ENCODE measurements around the gene PAQR7. TPM values are rescaled to one million over a fixed set of nuclear protein-coding genes. Genes with fewer than 3 reads are reported as not detected.

PAQR7 gene
- total RNA-seq, 1 experiment from 2014 or later: 2.1 TPM

GRCh38 chr1:25873120-25873519, 2.4 kb downstream of the PAQR7 start:
- Histone ChIP-seq H3K4me1 (no peaks in the 10 kb centered on the region), H3K4me3 (no peak overlapping the region), H3K27ac (no peak overlapping the region), H3K27me3 (no peaks in the 10 kb centered on the region; the same call in 1 of the 2 replicates), H3K36me3 (no peaks in the 10 kb centered on the region), H3K9me3 (replicated peaks) (no peaks in the 10 kb centered on the region)
- DNase-seq: no peak

GRCh38 chr1:25872713-25873112, 2.8 kb downstream of the PAQR7 start:
- Histone ChIP-seq H3K4me3 (no peak overlapping the region), H3K27me3 (no peaks in the 10 kb centered on the region; the same call in 1 of the 2 replicates), H3K4me1 (no peaks in the 10 kb centered on the region), H3K9me3 (replicated peaks) (no peaks in the 10 kb centered on the region), H3K27ac (no peak overlapping the region), H3K36me3 (no peaks in the 10 kb centered on the region)
- no peak for DNase-seq

DNA sequence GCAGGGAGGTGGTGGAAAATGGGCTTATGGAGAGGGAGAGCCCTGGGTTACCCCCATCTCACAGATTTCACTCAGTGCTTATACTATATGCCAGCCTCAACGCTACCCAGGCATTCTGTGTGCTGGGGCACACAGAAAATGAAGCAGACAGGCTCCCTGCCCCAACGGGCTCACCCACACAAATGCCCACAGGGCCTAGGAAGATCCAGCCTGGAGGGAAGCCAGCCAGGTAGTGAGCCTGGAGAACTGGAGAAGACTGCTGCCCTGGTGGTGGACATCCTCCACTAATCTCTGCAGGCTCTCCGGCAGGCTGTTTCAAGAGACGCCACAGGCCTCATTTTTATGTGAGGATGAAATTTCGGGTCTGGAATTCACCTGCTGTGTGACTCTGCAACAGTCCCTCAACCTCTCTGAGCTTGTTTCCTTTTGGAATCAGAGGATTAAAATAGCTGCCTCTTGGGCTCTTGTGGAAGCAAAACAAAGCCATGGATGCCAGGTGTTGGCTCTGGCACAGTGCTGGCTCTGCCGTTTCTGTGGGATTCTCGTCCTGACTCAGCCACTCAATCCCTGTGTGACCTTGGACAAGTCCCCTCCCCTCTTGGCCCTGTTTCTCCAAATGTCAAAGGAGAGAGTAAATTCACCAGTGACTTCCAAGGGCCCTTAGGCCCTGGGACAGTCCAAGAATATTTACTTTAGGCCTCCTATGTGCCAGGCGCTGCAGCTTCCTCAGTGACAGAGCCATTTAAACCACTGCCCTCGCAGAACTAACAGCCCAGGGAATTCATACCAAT, 3.6 kb downstream of the PAQR7 start:
- DNase-seq: no peak

GRCh38 chr1:25871086-25871703, 4.3 kb downstream of the PAQR7 start:
- no peak for DNase-seq
- Histone ChIP-seq H3K27ac (no peak overlapping the region), H3K4me1 (peaks cover 3% of the 10 kb centered on the region), H3K9me3 (replicated peaks) (no peaks in the 10 kb centered on the region), H3K4me3 (no peak overlapping the region), H3K36me3 (no peaks in the 10 kb centered on the region), H3K27me3 (no peaks in the 10 kb centered on the region)

More for the DNA sequence above, 3.6 kb downstream of the PAQR7 start:
- Histone ChIP-seq H3K27me3 (no peaks in the 10 kb centered on the region), H3K9me3 (replicated peaks) (no peaks in the 10 kb centered on the region), H3K4me1 (no peaks in the 10 kb centered on the region), H3K36me3 (no peaks in the 10 kb centered on the region), H3K4me3 (no peak overlapping the region), H3K27ac (no peak overlapping the region)

DNA sequence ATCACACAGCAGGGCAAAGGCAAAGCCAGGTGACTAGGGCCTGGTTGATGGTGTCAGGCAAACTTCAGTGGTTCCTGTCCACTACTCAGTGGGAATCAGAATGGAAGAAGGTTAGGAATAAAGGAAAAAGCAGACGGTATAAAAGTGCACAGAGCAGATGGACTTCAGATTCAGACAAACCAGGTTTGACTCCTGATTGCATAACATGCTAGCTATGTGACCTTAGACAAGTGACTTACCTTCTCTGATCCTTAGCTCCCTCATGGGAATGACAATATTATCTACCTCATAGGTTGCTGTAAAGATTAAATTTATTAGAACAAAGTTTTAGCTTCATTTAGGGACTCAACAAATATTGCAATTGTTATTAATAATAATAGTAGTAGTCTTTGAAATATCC, 4.9 kb downstream of the PAQR7 start:
- Histone ChIP-seq H3K36me3 (no peaks in the 10 kb centered on the region), H3K9me3 (replicated peaks) (no peaks in the 10 kb centered on the region), H3K4me3 (no peak overlapping the region), H3K27ac (no peak overlapping the region), H3K27me3 (no peaks in the 10 kb centered on the region), H3K4me1 (peaks cover 4% of the 10 kb centered on the region)
- no peak for DNase-seq

GRCh38 chr1:25869909-25870606, 5.5 kb downstream of the PAQR7 start:
- no peaks in the 10 kb centered on the region for H3K27me3 ChIP-seq
- H3K36me3 ChIP-seq: no peaks in the 10 kb centered on the region
- H3K9me3 ChIP-seq (replicated peaks): no peaks in the 10 kb centered on the region
- no peak for DNase-seq
- no peak overlapping the region for H3K27ac ChIP-seq
- no peak overlapping the region for H3K4me3 ChIP-seq
- peaks cover 4% of the 10 kb centered on the region for H3K4me1 ChIP-seq

DNA sequence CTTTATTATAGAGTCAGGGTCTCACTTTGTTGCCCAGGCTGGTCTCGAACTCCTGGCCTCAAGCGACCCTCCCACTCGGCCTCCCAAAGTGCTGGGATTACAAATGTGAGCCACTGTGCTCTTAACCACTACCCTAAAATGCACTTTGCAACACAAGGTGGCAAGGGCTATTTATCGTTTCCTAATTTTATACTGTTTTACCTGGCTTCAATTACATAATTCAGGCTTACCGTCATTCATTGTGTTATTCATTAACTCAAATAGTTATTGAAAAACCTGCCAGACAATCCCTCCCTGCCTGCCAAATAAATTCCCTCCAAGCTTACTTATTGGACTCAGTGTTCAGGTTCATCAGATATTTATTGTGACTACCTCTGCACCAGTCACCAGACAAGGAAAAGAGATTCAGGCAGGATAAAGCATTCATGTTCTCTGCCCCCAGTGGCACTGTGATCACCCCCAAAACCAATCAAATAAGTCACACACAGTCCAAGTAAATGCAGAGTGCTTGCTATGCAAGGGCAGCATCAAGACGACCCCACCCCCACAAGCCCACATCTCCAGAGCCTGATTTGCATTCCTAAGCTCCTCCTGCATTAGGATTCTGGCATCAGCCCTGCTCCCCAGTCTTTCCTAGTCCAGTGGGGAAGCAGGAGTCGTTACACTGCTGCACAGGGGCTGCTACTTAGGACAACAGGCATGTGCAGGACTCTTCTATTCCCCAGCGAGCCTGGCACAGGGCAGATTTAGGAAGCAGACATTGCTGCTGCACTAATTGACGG, 8.1 kb downstream of the PAQR7 start:
- H3K9me3 ChIP-seq (replicated peaks): no peaks in the 10 kb centered on the region
- DNase-seq: no peak
- H3K36me3 ChIP-seq: no peaks in the 10 kb centered on the region
- H3K4me1 ChIP-seq: peaks cover 4% of the 10 kb centered on the region
- no peak overlapping the region for H3K27ac ChIP-seq
- no peak overlapping the region for H3K4me3 ChIP-seq
- no peaks in the 10 kb centered on the region for H3K27me3 ChIP-seq

- Histone ChIP-seq H3K4me1 (peaks cover 7% of the 10 kb centered on the region), H3K4me3 (no peak overlapping the region), H3K9me3 (replicated peaks) (no peaks in the 10 kb centered on the region), H3K27me3 (no peaks in the 10 kb centered on the region), H3K36me3 (no peaks in the 10 kb centered on the region), H3K27ac (no peak overlapping the region)
- no peak for DNase-seq
Measured at GRCh38 chr1:25866288-25866687, 9.2 kb downstream of the PAQR7 start.

DNA sequence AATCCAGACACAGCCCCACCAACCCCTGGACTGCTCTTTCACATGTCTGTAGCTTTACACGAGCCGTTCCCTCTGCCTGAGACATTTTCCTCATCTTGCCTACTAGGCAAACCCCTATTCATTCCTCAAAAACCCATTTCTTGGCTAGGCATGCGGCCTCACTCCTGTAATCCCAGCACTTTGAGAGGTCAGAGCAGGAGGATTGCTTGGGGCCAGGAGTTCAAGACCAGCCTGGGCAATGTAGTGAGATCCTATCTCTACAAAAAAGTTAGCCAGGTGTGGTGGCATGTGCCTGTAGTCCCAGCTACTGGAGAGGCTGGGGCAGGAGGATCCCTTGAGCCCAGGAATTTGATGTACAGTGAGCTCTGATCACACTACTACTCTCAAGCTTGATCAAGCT, 11.1 kb downstream of the PAQR7 start:
- DNase-seq: no peak
- H3K27me3 ChIP-seq: no peaks in the 10 kb centered on the region
- H3K9me3 ChIP-seq (replicated peaks): no peaks in the 10 kb centered on the region
- H3K27ac ChIP-seq: no peak overlapping the region
- no peaks in the 10 kb centered on the region for H3K36me3 ChIP-seq
- H3K4me1 ChIP-seq: peaks cover 14% of the 10 kb centered on the region
- H3K4me3 ChIP-seq: no peak overlapping the region

DNA sequence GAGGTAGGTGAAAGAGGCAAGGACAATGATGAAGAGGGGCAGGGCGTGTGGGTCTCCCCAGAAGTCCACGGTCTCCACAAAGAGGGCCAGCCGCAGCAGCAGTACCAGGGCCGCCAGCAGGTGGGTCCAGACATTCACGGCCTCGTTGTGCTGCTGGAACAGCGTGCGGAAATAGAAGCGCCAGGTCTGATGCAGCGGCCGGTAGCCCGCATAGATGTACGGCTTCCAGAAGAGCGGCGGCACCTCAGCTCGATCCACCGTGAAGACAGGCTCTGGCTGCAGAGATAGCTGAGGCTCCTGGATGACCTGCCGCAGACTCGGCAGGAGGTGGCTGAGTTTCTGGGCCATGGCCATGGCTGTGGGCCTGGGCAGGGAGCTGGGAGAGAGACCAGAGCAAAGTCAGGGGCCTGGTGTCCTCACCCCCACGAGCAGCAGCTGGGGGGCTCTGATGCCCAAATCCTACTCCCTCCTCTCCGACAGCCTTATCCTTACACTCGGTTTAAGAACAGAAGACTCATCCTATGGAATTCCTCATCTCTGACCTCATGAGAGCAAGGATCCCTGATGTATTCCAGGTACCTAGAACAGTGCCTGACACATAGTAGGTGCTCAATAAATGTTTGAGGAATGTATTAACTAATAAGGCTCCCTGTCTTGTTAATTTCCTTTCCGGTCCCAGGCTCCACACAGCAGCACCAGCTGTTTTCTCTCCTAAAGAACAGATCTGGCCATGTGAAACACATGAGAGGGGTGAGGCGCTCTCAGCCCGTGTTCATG, 11.8 kb downstream of the PAQR7 start:
- no peak overlapping the region for H3K27ac ChIP-seq
- no peak for DNase-seq
- no peaks in the 10 kb centered on the region for H3K9me3 ChIP-seq (replicated peaks)
- H3K4me3 ChIP-seq: no peak overlapping the region
- H3K36me3 ChIP-seq: no peaks in the 10 kb centered on the region
- no peaks in the 10 kb centered on the region for H3K27me3 ChIP-seq
- peaks cover 14% of the 10 kb centered on the region for H3K4me1 ChIP-seq

GRCh38 chr1:25862785-25863485, 12.6 kb downstream of the PAQR7 start:
- Histone ChIP-seq H3K36me3 (no peaks in the 10 kb centered on the region), H3K27ac (no peak overlapping the region), H3K9me3 (replicated peaks) (no peaks in the 10 kb centered on the region), H3K4me1 (peaks cover 14% of the 10 kb centered on the region), H3K27me3 (no peaks in the 10 kb centered on the region), H3K4me3 (no peak overlapping the region)
- DNase-seq: no peak

DNA sequence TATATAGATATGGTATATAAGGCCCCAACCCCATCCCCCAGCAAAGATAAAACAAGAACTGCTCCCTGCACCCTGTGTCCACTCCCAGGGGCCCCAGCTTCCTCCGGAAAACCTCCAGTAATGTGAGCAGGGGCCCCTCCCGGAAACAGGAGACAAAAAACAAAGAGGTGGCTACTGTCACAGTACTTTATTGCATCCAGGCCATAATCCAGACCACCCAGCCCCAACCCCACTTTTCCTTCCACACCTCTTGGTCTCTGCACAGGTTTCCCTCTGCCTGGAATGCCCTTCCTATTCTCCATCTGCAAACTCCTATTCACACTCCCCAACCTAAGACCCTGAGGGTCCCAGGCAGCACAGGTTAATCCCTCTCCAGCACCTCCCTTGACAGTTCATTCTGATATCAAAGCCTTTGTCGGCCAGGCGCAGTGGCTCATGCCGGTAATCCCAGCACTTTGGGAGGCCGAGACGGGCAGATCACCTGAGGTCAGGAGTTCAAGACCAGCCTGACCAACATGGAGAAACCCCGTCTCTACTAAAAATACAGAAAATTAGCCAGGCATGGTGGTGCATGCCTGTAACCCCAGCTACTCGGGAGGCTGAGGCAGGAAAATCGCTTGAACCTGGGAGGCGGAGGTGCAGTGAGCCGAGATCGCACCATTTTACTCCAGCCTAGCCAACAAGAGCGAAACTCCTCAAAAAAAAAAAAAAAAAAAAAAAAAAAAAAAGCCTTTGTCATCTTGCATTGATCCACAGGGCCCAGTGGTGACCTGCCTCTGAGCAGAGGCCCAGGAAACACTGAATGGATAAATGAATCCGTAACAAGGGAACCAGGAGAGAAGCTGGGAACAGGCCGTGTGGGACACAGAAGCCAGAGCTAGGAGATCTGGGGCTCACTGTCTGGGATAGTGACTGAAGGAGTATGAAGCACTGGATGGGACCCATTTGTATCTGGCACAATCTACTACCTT, 13.9 kb downstream of the PAQR7 start:
- H3K9me3 ChIP-seq (replicated peaks): no peaks in the 10 kb centered on the region
- peaks cover 14% of the 10 kb centered on the region for H3K4me1 ChIP-seq
- H3K27me3 ChIP-seq: no peaks in the 10 kb centered on the region
- H3K36me3 ChIP-seq: no peaks in the 10 kb centered on the region
- no peak overlapping the region for H3K4me3 ChIP-seq
- H3K27ac ChIP-seq: no peak overlapping the region
- DNase-seq: peak in 1 of 2 experiments; percentile 61

Data from SJCRH30 (cell line).